Measurements from ENCODE around the gene IL6. TPM values are rescaled to one million over a fixed set of nuclear protein-coding genes. Genes with fewer than 3 reads are reported as not detected.
"Not testable (repeated sequence)": the region's sequence is repeated elsewhere in the genome, so short reads cannot be mapped to it uniquely, and the experiment has no call there.

Gene IL6
- total RNA-seq, 1 experiment from 2014 or later, result 113 TPM

- no peaks in the 10 kb centered on the region for H3K9me3 ChIP-seq (ENCODE audit: low read length)
- H3F3A ChIP-seq (ENCODE audit: low read length, unreplicated experiment), result no peaks in the 10 kb centered on the region
- no peaks in the 10 kb centered on the region for H4K20me1 ChIP-seq (ENCODE audit: low read length)
- no peak overlapping the region for H3K4me3 ChIP-seq (ENCODE audit: low read length)
- no TSS peak for BruUV-seq (replicated peaks)
- H3K9ac ChIP-seq (ENCODE audit: low read length), result no peak overlapping the region
- TF ChIP-seq CTCF (conservative IDR thresholded peaks at IDR 0.05; ENCODE audit: low read depth, low read length) (no peak), EZH2 (IDR thresholded peaks at IDR 0.05; ENCODE audit: low read length, unreplicated experiment) (no peak), EZH2phosphoT487 (IDR thresholded peaks at IDR 0.05; ENCODE audit: borderline replicate concordance, low read length) (no peak)
- no peaks in the 10 kb centered on the region for H3K79me2 ChIP-seq (ENCODE audit: low read length)
- H3K4me2 ChIP-seq (ENCODE audit: low read length), result no peak overlapping the region
- no peaks in the 10 kb centered on the region for H3K4me1 ChIP-seq (ENCODE audit: insufficient read depth, low read length)
- DNase-seq, result no peak
- CTCF ChIA-PET, result no interaction called here
- intact Hi-C loops (cut with micrococcal nuclease), result no loop called here
- no peaks in the 10 kb centered on the region for H3K36me3 ChIP-seq (ENCODE audit: low read depth, low read length)
- no peaks in the 10 kb centered on the region for H3K27me3 ChIP-seq (ENCODE audit: low read length)
- H3K27ac ChIP-seq (ENCODE audit: low read length), result no peak overlapping the region
- no peak overlapping the region for H2AFZ ChIP-seq (ENCODE audit: low read length)
- ATAC-seq, result no peak
- POLR2A ChIA-PET (ENCODE audit: unreplicated experiment), result no interaction called here
- no peaks in the 10 kb centered on the region for H3K9me2 ChIP-seq (replicated peaks; ENCODE audit: low read length)
These were observed 43.6 kb upstream of the IL6 start for GRCh38 chr7:22683379-22683778.

- TF ChIP-seq EZH2phosphoT487 (IDR thresholded peaks at IDR 0.05; ENCODE audit: borderline replicate concordance, low read length) (no peak), EZH2 (IDR thresholded peaks at IDR 0.05; ENCODE audit: low read length, unreplicated experiment) (no peak), CTCF (conservative IDR thresholded peaks at IDR 0.05; ENCODE audit: low read depth, low read length) (no peak)
- Histone ChIP-seq H3K4me2 (ENCODE audit: low read length) (no peak overlapping the region), H3K36me3 (ENCODE audit: low read depth, low read length) (no peaks in the 10 kb centered on the region), H4K20me1 (ENCODE audit: low read length) (no peaks in the 10 kb centered on the region), H3K4me1 (ENCODE audit: insufficient read depth, low read length) (no peaks in the 10 kb centered on the region), H3K9me2 (replicated peaks; ENCODE audit: low read length) (no peaks in the 10 kb centered on the region), H3K4me3 (ENCODE audit: low read length) (no peak overlapping the region), H3K9me3 (ENCODE audit: low read length) (no peaks in the 10 kb centered on the region), H3F3A (ENCODE audit: low read length, unreplicated experiment) (no peaks in the 10 kb centered on the region), H3K27ac (ENCODE audit: low read length) (no peak overlapping the region), H3K27me3 (ENCODE audit: low read length) (no peaks in the 10 kb centered on the region), H3K9ac (ENCODE audit: low read length) (no peak overlapping the region), H2AFZ (ENCODE audit: low read length) (no peak overlapping the region), H3K79me2 (ENCODE audit: low read length) (no peaks in the 10 kb centered on the region)
- CTCF ChIA-PET, result no interaction called here
- no TSS peak for BruUV-seq (replicated peaks)
- POLR2A ChIA-PET (ENCODE audit: unreplicated experiment), result no interaction called here
- DNase-seq, result no peak
- intact Hi-C loops (cut with micrococcal nuclease), result no loop called here
- ATAC-seq, result no peak
These were observed 40.4 kb upstream of the IL6 start for GRCh38 chr7:22686620-22687019.

GRCh38 chr7:22688084-22688483 lies 38.9 kb upstream of the IL6 start:
- no peak overlapping the region for H3K9ac ChIP-seq (ENCODE audit: low read length)
- H3K36me3 ChIP-seq (ENCODE audit: low read depth, low read length), result no peaks in the 10 kb centered on the region
- intact Hi-C loops (cut with micrococcal nuclease), result no loop called here
- no peaks in the 10 kb centered on the region for H3F3A ChIP-seq (ENCODE audit: low read length, unreplicated experiment)
- H4K20me1 ChIP-seq (ENCODE audit: low read length), result no peaks in the 10 kb centered on the region
- no peak for ATAC-seq
- H3K4me1 ChIP-seq (ENCODE audit: insufficient read depth, low read length), result no peaks in the 10 kb centered on the region
- H2AFZ ChIP-seq (ENCODE audit: low read length), result no peak overlapping the region
- no peak overlapping the region for H3K27ac ChIP-seq (ENCODE audit: low read length)
- DNase-seq, result no peak
- H3K79me2 ChIP-seq (ENCODE audit: low read length), result no peaks in the 10 kb centered on the region
- H3K4me2 ChIP-seq (ENCODE audit: low read length), result no peak overlapping the region
- H3K4me3 ChIP-seq (ENCODE audit: low read length), result no peak overlapping the region
- CTCF ChIA-PET, result no interaction called here
- TF ChIP-seq EZH2phosphoT487 (IDR thresholded peaks at IDR 0.05; ENCODE audit: borderline replicate concordance, low read length), result no peak
- TF ChIP-seq CTCF (conservative IDR thresholded peaks at IDR 0.05; ENCODE audit: low read depth, low read length), result no peak
- no peak for TF ChIP-seq EZH2 (IDR thresholded peaks at IDR 0.05; ENCODE audit: low read length, unreplicated experiment)
- no peaks in the 10 kb centered on the region for H3K9me3 ChIP-seq (ENCODE audit: low read length)
- BruUV-seq (replicated peaks), result no TSS peak
- no peaks in the 10 kb centered on the region for H3K27me3 ChIP-seq (ENCODE audit: low read length)
- POLR2A ChIA-PET (ENCODE audit: unreplicated experiment), result no interaction called here
- no peaks in the 10 kb centered on the region for H3K9me2 ChIP-seq (replicated peaks; ENCODE audit: low read length)

GRCh38 chr7:22688934-22689333 lies 38.1 kb upstream of the IL6 start:
- DNase-seq; H3K9ac ChIP-seq (ENCODE audit: low read length); POLR2A ChIA-PET (ENCODE audit: unreplicated experiment); ATAC-seq; H3K9me3 ChIP-seq (ENCODE audit: low read length); BruUV-seq (replicated peaks); H3K4me2 ChIP-seq (ENCODE audit: low read length); H3K9me2 ChIP-seq (replicated peaks; ENCODE audit: low read length); H2AFZ ChIP-seq (ENCODE audit: low read length); CTCF ChIA-PET; H3K27me3 ChIP-seq (ENCODE audit: low read length); H4K20me1 ChIP-seq (ENCODE audit: low read length); H3K4me3 ChIP-seq (ENCODE audit: low read length); H3K27ac ChIP-seq (ENCODE audit: low read length); H3F3A ChIP-seq (ENCODE audit: low read length, unreplicated experiment); H3K4me1 ChIP-seq (ENCODE audit: insufficient read depth, low read length); H3K36me3 ChIP-seq (ENCODE audit: low read depth, low read length); H3K79me2 ChIP-seq (ENCODE audit: low read length); intact Hi-C loops (cut with micrococcal nuclease): not testable (repeated sequence)

Measured in PC-3 (cell line).